HG02981 (cell line): Measurements from ENCODE around the gene MAK.
"Not testable (repeated sequence)": the region's sequence is repeated elsewhere in the genome, so short reads cannot be mapped to it uniquely, and the experiment has no call there.

ENCODE experiments used
- ATAC-seq: cut with Tn5 transposase; IDR thresholded peaks from one replicate; pipeline ENCODE4 v1.9.1; 2021; ENCODE audit warnings: mild to moderate bottlenecking, moderate library complexity; ENCODE audit not compliant: unreplicated experiment

Gene MAK

GRCh38 chr6:10733151-10733715 is 105.1 kb downstream of the MAK start:
- ATAC-seq, result no peak

- ATAC-seq, result no peak
Measured at GRCh38 chr6:10730254-10730653, 108.1 kb downstream of the MAK start.

- ATAC-seq, result no peak
Measured at GRCh38 chr6:10725716-10726115, 112.6 kb downstream of the MAK start.

- no peak for ATAC-seq
Measured at GRCh38 chr6:10725044-10725443, 113.3 kb downstream of the MAK start.

- no peak for ATAC-seq
Measured at GRCh38 chr6:10723567-10723881, 114.8 kb downstream of the MAK start.

GRCh38 chr6:10722820-10723566 is 115.3 kb downstream of the MAK start, which contains the start of gene TMEM14C:
Gene TMEM14C (plus strand): TSS chr6:10723070. CDS start chr6:10724614, 1,544 bp downstream.
- ATAC-seq, result peak; percentile 95

GRCh38 chr6:10722570-10722819 is 115.8 kb downstream of the MAK start:
- no peak for ATAC-seq

GRCh38 chr6:10721850-10722569 is 116.3 kb downstream of the MAK start:
- ATAC-seq, result no peak

- ATAC-seq, result not testable (repeated sequence)
Measured at GRCh38 chr6:10720960-10721849, 117.1 kb downstream of the MAK start.

- ATAC-seq, result peak; percentile 24
Measured at GRCh38 chr6:10720265-10720959, 117.9 kb downstream of the MAK start.

- ATAC-seq, result no peak
Measured at GRCh38 chr6:10719964-10720264, 118.4 kb downstream of the MAK start.

- no peak for ATAC-seq
Measured at GRCh38 chr6:10719296-10719963, 118.9 kb downstream of the MAK start.

- no peak for ATAC-seq
Measured at GRCh38 chr6:10713962-10714361, 124.4 kb downstream of the MAK start.
